ENCODE measurements around the gene BCL2L12.

The BCL2L12 gene

GRCh38 chr19:49687566-49688316 is 22.0 kb downstream of the BCL2L12 start:
- H3K9me3 ChIP-seq (ENCODE audit: control insufficient read depth, low read length) = no peaks in the 10 kb centered on the region
- H3K79me2 ChIP-seq = no peaks in the 10 kb centered on the region
- no peak for TF ChIP-seq CTCF (IDR thresholded peaks at IDR 0.05)
- H3K4me2 ChIP-seq (ENCODE audit: low read length) = no peak overlapping the region
- no peak overlapping the region for H3K4me3 ChIP-seq (ENCODE audit: low read depth, low read length)
- no peak overlapping the region for H3K9ac ChIP-seq
- peaks cover 2% of the 10 kb centered on the region for H3K4me1 ChIP-seq
- no peaks in the 10 kb centered on the region for H3K27me3 ChIP-seq (ENCODE audit: control insufficient read depth, insufficient read depth, low read length)
- H3K27ac ChIP-seq = peak overlapping the region; percentile 24
- no peak overlapping the region for H2AFZ ChIP-seq
- no peaks in the 10 kb centered on the region for H3K36me3 ChIP-seq (ENCODE audit: control insufficient read depth, insufficient read depth, low read length)

- peaks cover 2% of the 10 kb centered on the region for H3K4me1 ChIP-seq
- H3K27ac ChIP-seq = peak overlapping the region; percentile 24
- no peaks in the 10 kb centered on the region for H3K27me3 ChIP-seq (ENCODE audit: control insufficient read depth, insufficient read depth, low read length)
- no peak overlapping the region for H3K4me2 ChIP-seq (ENCODE audit: low read length)
- H3K36me3 ChIP-seq (ENCODE audit: control insufficient read depth, insufficient read depth, low read length) = no peaks in the 10 kb centered on the region
- no peak for TF ChIP-seq CTCF (IDR thresholded peaks at IDR 0.05)
- no peak overlapping the region for H3K9ac ChIP-seq
- no peaks in the 10 kb centered on the region for H3K79me2 ChIP-seq
- H3K9me3 ChIP-seq (ENCODE audit: control insufficient read depth, low read length) = no peaks in the 10 kb centered on the region
- H3K4me3 ChIP-seq (ENCODE audit: low read depth, low read length) = no peak overlapping the region
- H2AFZ ChIP-seq = no peak overlapping the region
Observed at GRCh38 chr19:49688531-49689132, 22.9 kb downstream of the BCL2L12 start.

- H3K4me2 ChIP-seq (ENCODE audit: low read length) = peak within 1 kb of the TSS; percentile 85
- H3K4me3 ChIP-seq (ENCODE audit: low read depth, low read length) = peak within 1 kb of the TSS; percentile 61
- TF ChIP-seq CTCF (IDR thresholded peaks at IDR 0.05) = peak; percentile 31
- no peaks in the 10 kb centered on the region for H3K27me3 ChIP-seq (ENCODE audit: control insufficient read depth, insufficient read depth, low read length)
- peaks cover 2% of the 10 kb centered on the region for H3K4me1 ChIP-seq
- H3K36me3 ChIP-seq (ENCODE audit: control insufficient read depth, insufficient read depth, low read length) = no peaks in the 10 kb centered on the region
- H2AFZ ChIP-seq = peak within 1 kb of the TSS; percentile 48
- peak within 1 kb of the TSS; percentile 24 for H3K27ac ChIP-seq
- H3K9ac ChIP-seq = no peak within 1 kb of the TSS
- no peaks in the 10 kb centered on the region for H3K9me3 ChIP-seq (ENCODE audit: control insufficient read depth, low read length)
- H3K79me2 ChIP-seq = no peaks in the 10 kb centered on the region
Observed at GRCh38 chr19:49689133-49690078, 23.7 kb downstream of the BCL2L12 start, which contains the start of gene ADM5. Gene ADM5 (plus strand): TSS chr19:49689594. CDS start chr19:49689838, 244 bp downstream.

- Histone ChIP-seq H3K9me3 (ENCODE audit: control insufficient read depth, low read length) (no peaks in the 10 kb centered on the region), H3K36me3 (ENCODE audit: control insufficient read depth, insufficient read depth, low read length) (no peaks in the 10 kb centered on the region), H3K9ac (no peak overlapping the region), H3K27ac (no peak overlapping the region), H3K4me1 (peaks cover 2% of the 10 kb centered on the region), H3K4me3 (ENCODE audit: low read depth, low read length) (peak overlapping the region; percentile 61), H3K79me2 (no peaks in the 10 kb centered on the region), H3K27me3 (ENCODE audit: control insufficient read depth, insufficient read depth, low read length) (no peaks in the 10 kb centered on the region), H2AFZ (peak overlapping the region; percentile 48), H3K4me2 (ENCODE audit: low read length) (peak overlapping the region; percentile 85)
- TF ChIP-seq CTCF (IDR thresholded peaks at IDR 0.05) = no peak
Observed at GRCh38 chr19:49690079-49690655, 24.4 kb downstream of the BCL2L12 start.
